Epithelial cell of proximal tubule (primary cell): ENCODE results near the gene RPUSD4. TPM values are rescaled to one million over a fixed set of nuclear protein-coding genes. Genes with fewer than 3 reads are reported as not detected.

Experiments
- DNase-seq: peaks from one replicate; pipeline ENCODE4 v3.0.0-alpha.2; 2011; ENCODE audit warnings: low read depth
- H3K4me3 ChIP-seq: 2 replicates; pipeline ENCODE4 v1.5.1; 2011; ENCODE audit warnings: low read depth, mild to moderate bottlenecking, low read length
- total RNA-seq: library from RNA; depleted of rRNA; stranded (reverse); fragments of >200 nt; gene quantifications from 2 replicates; pipeline ENCODE4 v1.2.3, GENCODE V29; 2015
- TF ChIP-seq, protein P1 (sequence below): conservative IDR thresholded peaks from 2 replicates; pipeline ENCODE4 v1.5.1; 2012; ENCODE audit warnings: low read depth, mild to moderate bottlenecking, low read length

RPUSD4 gene
- total RNA-seq, 1 donor from 2014 or later: 18.2 TPM

DNA sequence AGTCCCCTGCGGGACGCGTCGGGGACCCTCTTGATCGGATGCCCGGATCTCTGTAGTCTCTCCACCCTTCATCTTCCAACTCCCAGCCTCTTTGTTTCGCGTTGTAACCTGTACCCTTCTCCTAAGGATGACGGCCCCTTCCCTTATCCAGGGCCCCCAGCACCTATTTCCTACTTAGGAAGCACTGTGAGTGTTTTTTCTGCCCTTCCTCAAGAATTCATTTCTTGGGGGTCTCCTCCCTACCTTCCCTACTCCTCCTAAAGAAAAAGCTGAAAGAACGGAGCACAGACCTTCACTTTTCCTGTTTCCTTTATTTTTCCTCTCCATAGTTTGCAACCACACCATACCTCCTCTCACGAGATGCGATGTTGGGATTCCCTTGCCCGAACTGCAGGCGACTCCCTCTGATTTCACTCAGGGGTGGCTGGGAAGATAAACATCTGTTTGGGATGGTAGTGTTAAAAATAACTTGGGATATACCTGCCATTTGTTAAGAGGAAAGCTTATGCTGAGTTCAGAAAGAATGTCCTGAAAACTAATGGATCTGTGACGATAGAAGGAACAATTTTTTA, 725 bp upstream of the RPUSD4 start:
- TF ChIP-seq, protein P1, sequence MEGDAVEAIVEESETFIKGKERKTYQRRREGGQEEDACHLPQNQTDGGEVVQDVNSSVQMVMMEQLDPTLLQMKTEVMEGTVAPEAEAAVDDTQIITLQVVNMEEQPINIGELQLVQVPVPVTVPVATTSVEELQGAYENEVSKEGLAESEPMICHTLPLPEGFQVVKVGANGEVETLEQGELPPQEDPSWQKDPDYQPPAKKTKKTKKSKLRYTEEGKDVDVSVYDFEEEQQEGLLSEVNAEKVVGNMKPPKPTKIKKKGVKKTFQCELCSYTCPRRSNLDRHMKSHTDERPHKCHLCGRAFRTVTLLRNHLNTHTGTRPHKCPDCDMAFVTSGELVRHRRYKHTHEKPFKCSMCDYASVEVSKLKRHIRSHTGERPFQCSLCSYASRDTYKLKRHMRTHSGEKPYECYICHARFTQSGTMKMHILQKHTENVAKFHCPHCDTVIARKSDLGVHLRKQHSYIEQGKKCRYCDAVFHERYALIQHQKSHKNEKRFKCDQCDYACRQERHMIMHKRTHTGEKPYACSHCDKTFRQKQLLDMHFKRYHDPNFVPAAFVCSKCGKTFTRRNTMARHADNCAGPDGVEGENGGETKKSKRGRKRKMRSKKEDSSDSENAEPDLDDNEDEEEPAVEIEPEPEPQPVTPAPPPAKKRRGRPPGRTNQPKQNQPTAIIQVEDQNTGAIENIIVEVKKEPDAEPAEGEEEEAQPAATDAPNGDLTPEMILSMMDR: no peak
- peak overlapping the region; percentile 99 for H3K4me3 ChIP-seq
- DNase-seq: no peak

DNA sequence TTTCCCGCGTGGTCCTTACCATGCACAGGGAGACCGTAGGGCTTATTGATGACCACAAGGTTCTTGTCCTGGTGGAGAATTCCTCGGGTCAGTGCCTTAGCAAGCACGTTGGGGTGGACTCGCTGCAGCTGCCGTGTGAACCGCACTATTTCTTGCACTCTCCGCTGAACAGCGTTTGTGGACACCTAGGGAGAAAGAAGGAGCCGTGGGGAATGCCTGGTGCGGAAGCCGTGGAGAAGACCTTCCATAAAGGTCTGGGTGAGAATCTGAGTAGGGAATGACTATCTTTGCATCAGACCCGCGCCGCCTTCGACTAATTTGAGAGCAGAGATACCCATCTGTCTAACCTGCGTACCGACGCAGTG, 597 bp downstream of the RPUSD4 start:
- peak overlapping the region; percentile 99 for H3K4me3 ChIP-seq
- TF ChIP-seq, protein P1: no peak
- no peak for DNase-seq

DNA sequence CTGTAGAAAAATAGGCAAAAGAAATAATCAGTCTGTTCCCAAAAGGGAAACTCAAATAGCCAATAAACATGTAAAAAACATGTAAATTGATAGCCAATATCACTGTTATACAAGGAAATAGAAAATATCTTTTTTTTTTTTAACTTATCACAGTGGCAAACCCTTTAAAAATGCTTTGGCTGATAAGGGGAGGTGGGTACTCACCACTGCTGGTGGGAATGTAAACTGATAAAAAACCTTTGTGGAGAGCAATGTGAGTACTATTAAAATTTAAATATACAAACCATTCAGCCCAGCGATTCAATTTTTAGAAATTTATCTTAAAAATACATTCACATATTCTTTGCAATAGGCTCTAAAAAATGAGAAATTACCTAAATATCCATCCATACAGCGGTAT, 3.6 kb downstream of the RPUSD4 start:
- H3K4me3 ChIP-seq: no peak overlapping the region
- DNase-seq: no peak
- TF ChIP-seq, protein P1: no peak

DNA sequence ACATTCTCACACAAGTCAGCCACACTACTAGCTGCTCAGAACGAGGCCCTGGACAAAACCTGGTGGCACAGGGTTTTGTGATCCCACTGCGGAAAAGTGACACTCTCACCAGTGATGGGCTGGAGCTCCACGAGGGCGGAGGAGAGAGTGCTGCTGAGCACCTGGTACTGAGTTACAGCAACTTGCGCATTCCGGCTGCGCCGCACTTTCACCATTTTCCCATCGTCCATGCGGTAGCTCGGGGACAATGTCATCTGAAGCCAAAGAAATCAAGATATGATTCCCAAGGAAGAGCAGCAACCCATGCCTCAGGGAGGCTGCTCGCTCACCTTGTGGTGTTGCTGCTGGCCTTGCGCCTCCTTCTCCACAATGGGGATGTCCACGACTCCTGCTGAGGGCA, 6.1 kb downstream of the RPUSD4 start:
- TF ChIP-seq, protein P1: no peak
- no peak overlapping the region for H3K4me3 ChIP-seq
- DNase-seq: no peak

DNA sequence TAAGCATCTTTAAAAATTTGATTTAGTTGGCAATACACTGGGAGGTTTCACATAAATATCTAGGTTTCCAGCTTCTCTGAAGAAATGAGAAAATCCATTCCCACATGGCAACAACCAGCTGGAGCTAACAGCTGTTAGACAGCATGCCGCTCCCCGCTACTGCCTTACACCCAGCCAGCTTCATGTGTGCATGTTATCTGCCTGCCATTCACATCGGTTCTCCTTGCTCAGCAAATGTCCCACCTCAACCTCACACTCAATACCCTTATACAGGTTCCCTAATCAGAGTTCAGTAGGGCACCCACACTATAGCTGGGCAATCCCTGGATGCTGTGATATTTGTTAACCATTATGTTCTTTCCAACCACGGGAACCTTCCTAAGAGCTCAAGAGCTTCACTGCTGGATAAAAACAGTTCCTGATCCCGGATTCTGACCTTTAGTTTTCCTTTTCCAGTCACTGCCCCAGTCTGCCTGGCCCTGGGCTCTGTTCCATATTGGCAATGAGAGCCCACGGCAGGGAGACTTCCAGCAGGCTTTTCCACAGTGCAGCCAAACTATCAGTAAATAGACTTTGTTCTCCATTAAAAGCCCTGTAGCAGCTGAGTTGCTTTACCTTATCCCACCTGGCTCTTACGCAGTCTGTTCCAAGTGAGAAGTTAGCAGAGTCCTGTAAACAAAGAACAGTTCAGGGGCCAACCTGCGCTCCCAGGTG, 8.6 kb downstream of the RPUSD4 start:
- no peak overlapping the region for H3K4me3 ChIP-seq
- TF ChIP-seq, protein P1: no peak
- no peak for DNase-seq

DNA sequence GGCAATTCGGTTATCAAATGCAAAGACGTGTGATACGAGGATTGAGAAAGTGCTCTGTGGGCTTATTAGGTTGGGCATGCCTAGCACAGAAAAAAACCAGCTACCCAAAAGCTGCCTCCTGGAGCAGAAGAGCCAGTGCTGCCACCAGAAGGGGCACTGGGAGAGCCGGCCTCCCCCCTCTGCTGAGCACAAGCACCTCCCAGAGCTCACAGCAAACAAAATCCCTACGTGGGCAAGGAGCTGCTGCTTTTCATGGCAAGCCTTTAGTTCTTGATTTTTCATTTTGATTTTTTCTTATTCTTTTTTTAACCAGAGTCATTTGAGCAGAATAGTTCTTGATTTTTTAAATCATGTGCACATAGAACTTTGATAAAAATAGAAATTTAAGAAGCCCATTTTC, 12.8 kb downstream of the RPUSD4 start:
- DNase-seq: no peak
- H3K4me3 ChIP-seq: no peak overlapping the region
- TF ChIP-seq, protein P1: no peak
